Globus pallidus (tissue), 1 donor: ENCODE results near the gene AFTPH.

Source experiments
- DNase-seq: peaks from one replicate; pipeline ENCODE4 v3.0.0-alpha.2; 2015; ENCODE audit warnings: low spot score

AFTPH gene

DNA sequence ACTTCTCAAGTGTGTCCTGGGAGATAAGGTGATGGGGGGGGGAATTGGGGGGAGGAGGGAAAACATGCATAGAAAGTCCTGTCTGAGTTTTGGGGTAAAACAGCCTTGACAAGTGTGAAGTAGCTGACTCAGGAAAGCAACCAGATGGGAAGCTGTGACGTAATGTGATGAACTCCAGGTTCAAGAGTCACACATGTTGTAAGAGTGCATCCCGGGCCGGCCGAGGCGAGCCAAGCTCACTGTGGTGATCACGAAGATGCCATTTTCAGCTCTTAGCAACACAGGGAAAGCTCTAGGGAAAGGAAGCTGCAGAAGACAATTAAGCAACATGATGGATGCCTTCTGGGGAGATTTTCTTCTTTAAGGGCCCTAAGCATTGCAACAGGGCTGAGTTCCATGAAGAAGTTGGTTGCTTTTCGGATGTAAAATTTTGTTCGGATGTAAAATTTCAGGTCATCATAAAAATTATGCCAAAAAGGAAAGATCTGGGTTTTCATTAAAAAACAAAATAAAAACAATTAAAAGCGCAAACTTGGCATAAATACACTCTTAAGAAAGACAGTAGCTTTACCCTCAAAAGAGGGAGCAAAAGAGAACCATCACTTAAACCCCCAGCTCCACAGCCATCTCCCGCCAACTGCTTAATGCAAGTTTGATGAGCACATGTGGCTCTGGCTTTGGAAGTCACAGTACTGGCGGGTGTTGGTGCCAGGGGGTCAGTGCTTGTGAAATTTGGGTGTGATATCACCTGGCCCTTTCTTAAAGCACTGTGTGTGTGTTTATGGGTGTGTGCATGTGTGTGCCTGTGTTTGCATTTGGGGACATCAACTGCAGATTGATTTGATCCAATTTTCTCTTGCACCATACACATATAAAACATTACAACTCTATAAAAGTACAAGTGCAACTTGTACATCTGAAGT, 110.5 kb downstream of the AFTPH start:
- DNase-seq, result no peak

DNA sequence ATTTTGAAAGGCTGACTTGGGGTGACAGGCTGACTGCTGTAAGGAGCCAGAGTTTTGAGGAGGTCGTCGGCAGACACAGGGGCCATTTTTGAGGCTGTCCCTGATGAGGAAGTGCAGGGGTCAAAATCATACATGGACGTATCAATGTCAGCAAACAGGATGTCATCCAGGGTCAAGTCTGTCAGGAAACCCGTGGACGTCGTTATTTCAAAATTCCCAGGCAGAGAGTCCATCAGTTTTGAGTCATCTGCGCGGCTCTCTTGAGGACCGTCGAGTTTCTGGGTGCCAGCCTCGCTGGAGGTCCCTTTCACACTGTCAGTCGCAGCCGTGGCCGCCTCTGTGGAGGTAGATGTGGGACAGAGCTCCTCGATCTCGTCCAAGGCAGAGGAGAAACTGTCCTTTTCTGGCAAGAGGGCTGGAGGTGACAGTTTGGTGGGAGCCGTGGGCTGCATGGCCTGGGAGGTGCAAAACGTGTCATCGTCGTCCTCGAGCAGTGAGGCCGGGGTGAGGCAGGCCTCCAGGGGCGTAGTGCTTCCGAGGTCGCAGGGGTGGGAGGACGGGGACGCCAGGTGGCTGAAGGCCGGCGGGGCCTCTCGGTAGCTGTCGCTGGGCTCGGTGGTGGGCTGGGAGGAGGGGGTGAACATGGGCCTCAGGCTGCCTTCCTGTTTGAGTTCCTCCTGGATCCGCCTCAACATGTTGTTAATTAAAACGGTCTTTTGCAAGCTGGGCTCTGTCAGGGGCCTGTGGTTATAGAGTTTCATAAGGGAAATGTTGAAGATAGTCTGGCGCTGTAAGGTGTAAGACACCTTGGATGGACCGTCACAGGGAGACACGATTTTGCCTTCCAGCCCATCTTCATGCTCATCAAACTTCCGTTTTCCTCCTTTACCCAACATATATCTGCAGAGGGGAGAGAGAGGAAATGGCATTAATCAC, 112.1 kb downstream of the AFTPH start:
- DNase-seq, result no peak

DNA sequence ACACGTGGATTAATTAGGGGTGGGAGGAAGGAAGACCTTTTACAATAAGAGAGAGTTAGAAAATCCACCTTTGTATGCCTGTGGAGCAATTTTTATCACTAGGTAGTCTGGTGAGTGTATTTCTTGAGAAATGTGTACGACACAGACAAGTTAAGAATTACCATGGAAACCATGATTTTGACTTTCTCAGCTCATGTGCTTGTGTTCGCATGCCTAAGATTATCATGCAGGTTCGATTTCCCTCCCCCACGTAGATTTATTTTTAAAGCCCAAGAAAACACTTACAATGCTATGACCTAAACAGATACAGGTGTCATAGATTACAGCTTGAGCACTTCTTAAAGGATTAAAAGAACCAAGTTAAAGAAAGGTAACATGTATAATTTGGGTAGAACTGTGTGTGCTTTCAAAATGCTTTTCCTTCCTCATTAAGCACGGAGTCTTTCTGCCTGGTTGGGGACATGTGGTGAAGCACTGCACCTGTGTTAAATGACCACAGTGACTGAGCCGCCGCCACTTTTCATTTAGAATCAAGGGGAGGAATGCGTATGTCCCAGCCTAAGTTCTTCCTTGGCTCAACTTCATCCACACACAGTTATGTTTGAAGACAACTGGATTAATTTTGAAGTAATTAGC, 113.0 kb downstream of the AFTPH start:
- DNase-seq, result no peak

GRCh38 chr2:64637931-64638330, 113.8 kb downstream of the AFTPH start:
- no peak for DNase-seq

DNA sequence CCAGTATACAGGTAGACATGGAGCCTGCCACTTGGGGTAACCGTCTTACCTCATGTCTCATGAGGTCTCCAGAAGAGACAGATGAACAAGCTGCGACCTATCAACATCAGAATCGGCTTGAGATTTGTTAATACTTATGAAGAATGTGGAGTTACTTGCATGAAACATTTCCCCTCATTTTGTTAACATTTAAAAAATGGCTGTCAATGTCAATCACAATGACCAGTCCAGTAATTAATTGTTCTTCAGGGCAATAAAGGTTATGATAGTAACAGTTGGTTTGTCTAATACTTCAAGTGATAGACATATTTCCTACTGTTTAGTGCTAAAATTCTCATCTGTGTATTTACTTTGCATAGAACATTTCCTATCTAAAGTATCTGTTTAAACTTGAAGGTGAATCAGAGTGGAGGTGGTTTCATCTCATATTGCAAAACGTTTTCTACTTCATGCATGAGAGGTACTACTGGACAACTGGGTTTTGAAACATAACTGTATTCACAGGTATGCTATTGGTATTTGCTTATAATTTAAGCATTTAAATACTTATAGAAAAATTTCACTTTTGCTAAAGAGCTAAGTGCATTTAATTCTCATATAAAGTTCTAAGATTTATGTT, 114.5 kb downstream of the AFTPH start:
- no peak for DNase-seq

- DNase-seq, result no peak
These were observed 115.6 kb downstream of the AFTPH start for GRCh38 chr2:64639691-64640090.

GRCh38 chr2:64640153-64641044, 116.3 kb downstream of the AFTPH start:
- peak; percentile 59 for DNase-seq

- no peak for DNase-seq
These were observed 117.5 kb downstream of the AFTPH start for GRCh38 chr2:64641599-64641998.
